ENCODE results near the gene SIPA1L3. TPM values are rescaled to one million over a fixed set of nuclear protein-coding genes. Genes with fewer than 3 reads are reported as not detected.

The SIPA1L3 gene
- total RNA-seq, 4 donors from 2014 or later, result 4.1 to 18.7 (median 6.1) TPM

GRCh38 chr19:38211151-38211591, 304.2 kb downstream of the SIPA1L3 start:
- H3K27ac ChIP-seq, result peak overlapping the region in 1 of 4 donors; percentile 74
- ATAC-seq (no peak), DNase-seq (no peak)
- H3K4me1 ChIP-seq, result peaks cover 7 to 12% of the 10 kb centered on the region in 2 donors
- in situ Hi-C loops (cut with MboI; ENCODE audit: low sequenced_read_pairs in 4 of 4), result no loop called here
- TF ChIP-seq, protein P1, sequence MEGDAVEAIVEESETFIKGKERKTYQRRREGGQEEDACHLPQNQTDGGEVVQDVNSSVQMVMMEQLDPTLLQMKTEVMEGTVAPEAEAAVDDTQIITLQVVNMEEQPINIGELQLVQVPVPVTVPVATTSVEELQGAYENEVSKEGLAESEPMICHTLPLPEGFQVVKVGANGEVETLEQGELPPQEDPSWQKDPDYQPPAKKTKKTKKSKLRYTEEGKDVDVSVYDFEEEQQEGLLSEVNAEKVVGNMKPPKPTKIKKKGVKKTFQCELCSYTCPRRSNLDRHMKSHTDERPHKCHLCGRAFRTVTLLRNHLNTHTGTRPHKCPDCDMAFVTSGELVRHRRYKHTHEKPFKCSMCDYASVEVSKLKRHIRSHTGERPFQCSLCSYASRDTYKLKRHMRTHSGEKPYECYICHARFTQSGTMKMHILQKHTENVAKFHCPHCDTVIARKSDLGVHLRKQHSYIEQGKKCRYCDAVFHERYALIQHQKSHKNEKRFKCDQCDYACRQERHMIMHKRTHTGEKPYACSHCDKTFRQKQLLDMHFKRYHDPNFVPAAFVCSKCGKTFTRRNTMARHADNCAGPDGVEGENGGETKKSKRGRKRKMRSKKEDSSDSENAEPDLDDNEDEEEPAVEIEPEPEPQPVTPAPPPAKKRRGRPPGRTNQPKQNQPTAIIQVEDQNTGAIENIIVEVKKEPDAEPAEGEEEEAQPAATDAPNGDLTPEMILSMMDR (IDR thresholded peaks at IDR 0.05 in 4 of 5, conservative IDR thresholded peaks at IDR 0.05 in 1 of 5), result no peak
- TF ChIP-seq POLR2A (IDR thresholded peaks at IDR 0.05), result no peak
- H3K27me3 ChIP-seq, result peaks cover 13 to 55% (median 49%) of the 10 kb centered on the region in 3 donors
- intact Hi-C loops (cut with DNase I; ENCODE audit: low total_unique reads), result no loop called here
- peaks cover 0 to 9% of the 10 kb centered on the region in 2 donors for H3K36me3 ChIP-seq
- peak overlapping the region in 1 of 4 donors; percentile 31 for H3K4me3 ChIP-seq
- no peaks in the 10 kb centered on the region for H3K9me3 ChIP-seq

DNA sequence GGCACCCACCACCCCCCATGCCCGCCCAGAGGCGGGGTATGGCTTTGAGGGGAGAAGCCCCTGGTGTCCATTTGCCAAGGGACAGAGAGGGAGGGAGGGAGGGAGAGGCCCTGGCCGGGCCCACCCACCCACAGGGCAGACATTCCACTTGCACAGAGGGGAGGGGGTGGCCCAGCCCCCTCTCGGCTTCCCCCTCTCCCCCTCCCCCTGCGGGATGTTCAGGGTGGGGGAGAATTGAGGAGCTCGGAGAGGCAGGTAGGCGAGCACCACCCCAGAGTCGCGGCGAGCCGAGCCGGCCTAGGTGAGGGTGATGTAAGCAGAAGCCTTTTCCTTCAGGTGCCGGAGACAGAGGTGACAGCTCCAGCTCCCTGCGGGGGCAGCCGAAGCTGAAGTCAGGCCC, 304.8 kb downstream of the SIPA1L3 start:
- Histone ChIP-seq H3K36me3 (peaks cover 0 to 3% of the 10 kb centered on the region in 2 donors), H3K4me1 (peaks cover 7 to 12% of the 10 kb centered on the region in 2 donors), H3K27me3 (peaks cover 13 to 55% (median 49%) of the 10 kb centered on the region in 3 donors), H3K27ac (no peak overlapping the region), H3K9me3 (no peaks in the 10 kb centered on the region), H3K4me3 (no peak overlapping the region)
- DNase-seq (no peak), ATAC-seq (no peak)
- in situ Hi-C loops (cut with MboI; ENCODE audit: low sequenced_read_pairs in 4 of 4), result no loop called here
- intact Hi-C loops (cut with DNase I; ENCODE audit: low total_unique reads), result no loop called here
- no peak for TF ChIP-seq POLR2A (IDR thresholded peaks at IDR 0.05)
- TF ChIP-seq, protein P1 (IDR thresholded peaks at IDR 0.05 in 4 of 5, conservative IDR thresholded peaks at IDR 0.05 in 1 of 5), result no peak

DNA sequence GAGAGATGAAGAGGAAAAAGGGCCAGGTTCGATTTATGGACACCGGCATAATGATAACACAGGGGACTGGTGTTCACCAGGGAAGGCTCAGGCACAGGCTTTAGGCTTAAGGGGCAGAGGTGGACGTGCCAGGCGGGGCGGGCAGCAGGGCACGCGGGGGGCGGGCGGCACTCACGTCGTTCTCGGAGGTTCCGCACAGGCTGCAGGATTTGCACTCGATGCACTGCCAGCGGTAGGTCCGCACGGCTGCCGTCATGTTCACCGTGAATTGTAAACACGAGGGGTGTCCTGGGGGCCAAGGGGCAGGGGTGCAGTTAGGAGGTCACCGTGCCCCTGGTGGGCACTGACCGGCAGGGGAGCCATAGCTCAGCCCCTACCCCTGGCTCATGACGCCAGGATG, 306.5 kb downstream of the SIPA1L3 start:
- no peak for DNase-seq

DNA sequence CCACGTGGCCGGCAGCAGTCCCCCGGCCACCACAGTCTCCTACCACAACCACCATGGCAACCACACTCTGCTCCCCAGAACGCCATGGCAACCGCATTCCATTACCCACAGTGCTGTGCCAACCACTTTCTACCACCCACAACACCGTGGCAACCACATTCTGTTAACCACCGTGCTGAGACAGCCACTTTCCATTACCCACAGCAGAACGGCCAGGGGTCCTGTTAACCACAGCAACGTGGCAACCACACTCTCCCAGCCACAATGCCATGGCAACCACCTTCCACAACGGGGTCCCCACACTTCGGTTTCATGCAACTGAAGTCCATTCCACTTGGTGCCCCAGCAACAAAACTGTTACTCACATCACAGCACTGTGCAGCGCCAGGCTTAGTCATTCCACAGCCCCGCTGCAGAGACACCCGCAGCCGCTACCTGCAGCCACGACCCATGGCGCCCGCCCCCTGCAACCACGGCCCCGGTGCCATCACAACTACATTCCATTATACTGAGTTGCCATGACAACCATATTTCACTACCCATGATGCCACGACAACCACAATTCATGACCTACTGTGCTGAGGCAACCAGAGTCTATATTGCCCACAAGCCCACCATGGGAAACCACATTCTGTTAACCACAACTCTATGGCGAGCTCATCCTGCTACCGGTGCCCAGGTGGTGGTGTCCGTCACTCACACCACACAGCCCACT, 307.1 kb downstream of the SIPA1L3 start:
- in situ Hi-C loops (cut with MboI; ENCODE audit: low sequenced_read_pairs in 4 of 4), result no loop called here
- no peak for DNase-seq
- peaks cover 7 to 10% of the 10 kb centered on the region in 2 donors for H3K4me1 ChIP-seq
- H3K27me3 ChIP-seq, result peaks cover 13 to 51% (median 46%) of the 10 kb centered on the region in 3 donors
- intact Hi-C loops (cut with DNase I; ENCODE audit: low total_unique reads), result no loop called here
- no peak overlapping the region for H3K4me3 ChIP-seq
- no peak for ATAC-seq
- no peak for TF ChIP-seq POLR2A (IDR thresholded peaks at IDR 0.05)
- TF ChIP-seq, protein P1 (IDR thresholded peaks at IDR 0.05 in 4 of 5, conservative IDR thresholded peaks at IDR 0.05 in 1 of 5), result no peak
- H3K27ac ChIP-seq, result no peak overlapping the region
- no peaks in the 10 kb centered on the region for H3K9me3 ChIP-seq
- H3K36me3 ChIP-seq, result no peaks in the 10 kb centered on the region

More for the DNA sequence above, 306.5 kb downstream of the SIPA1L3 start:
- Histone ChIP-seq H3K36me3 (no peaks in the 10 kb centered on the region), H3K4me3 (no peak overlapping the region), H3K27ac (no peak overlapping the region), H3K9me3 (no peaks in the 10 kb centered on the region), H3K27me3 (peaks cover 13 to 55% (median 49%) of the 10 kb centered on the region in 3 donors), H3K4me1 (peaks cover 7 to 12% of the 10 kb centered on the region in 2 donors)
- in situ Hi-C loops (cut with MboI; ENCODE audit: low sequenced_read_pairs in 4 of 4) (no loop called here), intact Hi-C loops (cut with DNase I; ENCODE audit: low total_unique reads) (no loop called here)
- TF ChIP-seq, protein P1 (IDR thresholded peaks at IDR 0.05 in 4 of 5, conservative IDR thresholded peaks at IDR 0.05 in 1 of 5), result no peak
- no peak for TF ChIP-seq POLR2A (IDR thresholded peaks at IDR 0.05)
- no peak for ATAC-seq
